Activated T-cell treated with anti-CD3 and anti-CD28 coated beads for 4 hours (primary cell): ENCODE results near the gene ITPKB.
A peak's percentile ranks its signal among the peaks of the same experiment; 100 is the strongest.

Experiments
- DNase-seq: peaks from one replicate; pipeline ENCODE4 v3.0.0-alpha.2; 2020

Gene ITPKB

GRCh38 chr1:226662642-226663326 lies 76.3 kb downstream of the ITPKB start:
- DNase-seq = peak; percentile 72

DNA sequence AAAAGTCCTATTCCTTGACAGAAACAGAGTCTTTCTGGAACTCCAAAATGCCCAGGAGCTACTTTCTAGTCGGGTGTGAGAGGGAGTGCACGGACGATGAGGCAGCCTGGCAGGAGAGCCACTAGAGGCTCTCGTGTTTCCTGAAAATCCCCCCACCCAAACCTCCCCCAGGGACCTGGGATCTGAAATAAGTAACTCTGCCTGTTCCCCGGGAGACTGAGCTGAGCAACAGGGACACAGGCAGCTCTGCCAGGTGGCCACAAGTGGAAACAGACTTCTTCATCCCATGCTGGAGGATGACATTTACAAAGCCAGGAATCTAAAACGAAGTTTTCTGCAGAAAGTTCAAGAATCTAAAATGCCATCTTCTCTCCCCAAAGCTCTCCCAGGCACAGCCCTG lies 77.1 kb downstream of the ITPKB start:
- DNase-seq = no peak

DNA sequence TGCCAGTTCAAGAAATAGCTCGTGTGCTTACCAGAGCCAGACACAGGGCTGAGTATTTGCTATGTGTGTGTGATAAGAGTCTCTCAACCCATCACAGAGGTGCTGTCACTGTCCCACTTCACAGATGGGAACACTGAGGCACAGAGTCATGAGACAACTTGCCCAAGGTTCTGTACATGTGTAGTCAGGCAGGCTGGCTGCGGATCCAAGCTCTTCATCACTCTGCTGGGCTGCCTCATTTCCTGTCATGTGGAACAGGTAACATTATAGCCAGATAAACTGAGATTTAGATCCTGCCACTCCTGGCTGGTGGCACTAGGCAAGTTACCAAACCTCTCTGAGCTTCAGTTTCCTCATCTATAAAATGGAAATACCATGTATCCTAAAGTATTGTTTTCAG lies 77.8 kb downstream of the ITPKB start:
- DNase-seq = no peak

GRCh38 chr1:226660410-226661182 lies 78.5 kb downstream of the ITPKB start:
- DNase-seq = no peak

DNA sequence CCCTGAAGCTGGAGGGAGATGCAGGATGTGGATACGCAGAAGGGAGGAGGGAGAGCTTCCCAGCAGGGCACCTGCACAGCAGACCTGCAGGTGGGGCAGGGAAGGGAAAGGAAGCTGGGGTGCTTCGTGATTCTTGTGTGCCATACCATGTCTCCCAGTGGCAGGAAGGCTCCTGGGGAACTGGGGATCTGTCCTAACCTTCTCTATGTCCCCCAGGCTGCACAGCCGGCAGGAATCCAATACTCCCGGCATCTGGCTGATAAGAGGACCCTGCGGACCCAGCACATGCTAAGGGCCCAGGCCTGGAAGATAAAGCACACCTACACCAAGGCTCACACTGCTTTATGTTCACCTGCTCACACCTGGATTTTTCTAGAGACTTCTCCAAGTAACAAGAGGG lies 79.4 kb downstream of the ITPKB start:
- DNase-seq = no peak

- DNase-seq = no peak
Measured at GRCh38 chr1:226659136-226659535, 79.9 kb downstream of the ITPKB start.

GRCh38 chr1:226658546-226659125 lies 80.4 kb downstream of the ITPKB start:
- DNase-seq = no peak

- no peak for DNase-seq
Measured at GRCh38 chr1:226657895-226658545, 81.1 kb downstream of the ITPKB start.

GRCh38 chr1:226656601-226657277 lies 82.3 kb downstream of the ITPKB start:
- DNase-seq = no peak

DNA sequence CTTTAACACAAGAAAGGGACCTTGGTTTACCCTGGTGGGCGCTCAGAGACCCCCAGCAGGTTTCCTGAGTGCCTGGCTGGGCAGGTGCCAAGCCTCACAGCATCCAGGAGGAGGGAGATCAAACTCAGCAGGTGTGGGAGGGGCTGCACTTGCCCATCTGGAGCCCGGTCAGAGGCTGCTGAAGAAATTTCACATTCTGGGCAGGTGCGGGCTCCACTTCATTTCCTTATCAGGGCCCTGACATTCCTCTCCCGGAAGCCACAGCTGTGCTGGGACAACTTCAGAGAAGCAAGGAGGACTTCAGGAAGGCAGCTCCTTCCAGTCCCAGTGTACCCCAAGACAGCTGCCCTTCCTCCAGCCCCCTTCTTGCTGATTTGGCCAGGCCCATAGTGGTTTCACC lies 82.9 kb downstream of the ITPKB start:
- no peak for DNase-seq

DNA sequence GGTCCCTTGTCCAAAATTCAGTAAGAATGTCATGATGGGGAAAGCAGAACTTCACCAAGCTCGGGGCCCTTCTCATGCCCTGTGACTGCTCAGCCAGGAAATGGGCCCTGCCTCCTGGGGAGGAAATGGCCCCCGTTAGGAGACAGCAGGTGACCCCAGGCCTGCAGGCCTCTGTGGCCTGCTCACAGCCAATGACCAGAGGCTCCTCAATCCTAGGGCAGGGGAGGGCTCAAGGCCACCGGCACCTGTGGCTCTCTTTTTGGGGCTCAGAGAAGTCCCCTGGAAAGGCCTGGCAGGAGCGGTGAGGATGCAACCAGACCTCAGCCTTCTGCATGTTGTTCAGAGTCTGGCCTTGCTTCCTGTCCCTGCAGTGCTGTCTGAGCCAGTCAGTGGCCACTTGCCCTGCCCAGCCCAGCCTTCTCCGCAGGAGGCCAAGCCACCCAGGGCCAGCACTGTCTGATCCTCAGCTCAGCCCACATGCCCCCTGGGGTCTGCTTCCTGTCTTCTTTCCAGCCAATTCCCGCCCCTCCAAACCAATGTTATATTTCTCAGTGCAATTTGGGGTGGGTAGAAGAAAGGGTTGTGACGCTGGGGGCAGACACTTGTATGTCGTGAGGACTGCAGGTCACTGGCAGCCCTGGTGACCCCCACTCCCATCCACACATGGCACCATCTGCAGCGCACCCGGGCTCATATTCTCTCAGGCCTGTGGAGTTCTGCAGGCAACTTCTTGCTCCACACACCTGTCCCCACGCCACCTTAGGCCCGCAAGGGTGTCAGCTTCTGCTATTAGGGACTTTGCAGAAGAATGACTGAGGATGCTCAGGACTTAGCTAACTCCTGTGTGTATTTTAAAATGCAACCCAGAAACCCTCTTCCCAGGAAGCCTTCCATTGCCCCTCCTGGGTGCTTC lies 83.6 kb downstream of the ITPKB start:
- DNase-seq = no peak

DNA sequence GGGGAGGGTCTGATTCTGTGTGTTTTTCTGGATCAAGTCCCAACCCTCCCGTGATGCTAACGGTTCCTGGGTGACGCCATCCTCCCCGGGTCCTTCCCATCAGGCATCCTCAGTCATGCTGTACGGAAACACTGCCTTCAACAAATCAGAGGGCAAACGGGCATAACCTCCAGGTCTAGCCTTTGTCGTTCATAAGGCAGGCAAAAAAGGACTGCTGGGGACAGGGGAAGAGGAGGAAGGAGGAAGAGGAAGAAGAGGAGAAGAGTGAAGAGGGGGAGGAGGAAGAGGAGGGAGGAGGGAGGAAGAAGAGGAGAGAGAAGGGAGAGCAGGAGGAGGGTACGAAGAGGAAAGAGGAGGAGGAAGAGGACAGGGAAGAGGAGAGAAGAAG lies 84.4 kb downstream of the ITPKB start:
- DNase-seq = no peak

DNA sequence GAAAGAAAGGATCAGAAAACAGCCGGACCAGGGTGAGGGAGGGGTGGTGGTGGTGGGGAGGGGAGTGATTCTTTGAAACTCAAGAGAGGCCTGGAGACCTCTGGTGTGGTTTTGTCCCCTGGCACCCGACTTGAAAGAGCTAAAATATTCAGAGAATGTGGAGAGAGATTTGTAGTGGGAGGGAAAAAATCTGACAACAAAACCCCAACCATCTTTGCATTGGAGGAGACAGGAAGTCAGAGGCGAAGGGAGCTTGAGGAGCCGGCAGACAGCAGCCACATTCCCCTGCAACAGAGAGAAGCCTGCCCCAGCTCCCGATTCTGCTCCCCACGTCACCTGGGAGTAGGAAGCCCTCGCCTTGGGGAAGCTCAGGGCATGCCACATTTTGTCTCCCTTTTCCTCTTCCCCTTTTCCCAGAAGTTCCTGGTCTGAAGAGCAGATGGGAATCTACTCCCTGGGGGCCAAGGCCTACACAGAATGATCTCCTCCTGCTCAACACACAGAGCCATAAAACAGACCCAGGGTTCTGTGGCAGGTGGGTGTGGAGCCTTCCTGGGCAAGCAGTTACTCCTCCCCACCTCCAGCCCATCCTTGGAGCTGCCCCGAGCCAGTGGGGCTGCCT lies 84.9 kb downstream of the ITPKB start:
- DNase-seq = no peak

- DNase-seq = no peak
Measured at GRCh38 chr1:226653311-226653921, 85.7 kb downstream of the ITPKB start.

DNA sequence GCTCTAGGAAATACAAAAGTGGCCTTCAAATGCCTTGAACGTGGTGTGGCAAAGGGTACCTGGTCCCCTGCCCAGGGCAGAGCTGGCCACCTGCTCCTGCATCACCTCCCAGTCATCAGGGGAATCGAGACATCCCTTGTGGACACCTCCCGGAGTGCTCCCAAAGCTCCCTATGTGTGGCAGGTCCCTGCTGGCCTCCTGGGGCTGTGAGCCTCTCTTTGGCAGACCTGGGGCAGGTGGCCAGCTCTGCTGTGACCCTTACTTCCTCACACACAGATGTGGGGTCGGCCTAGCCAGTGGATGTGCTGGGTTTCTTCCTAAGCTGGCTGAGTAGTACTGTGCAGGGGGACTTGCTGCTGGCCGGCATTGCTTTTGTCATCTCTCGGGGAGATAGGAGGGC lies 86.5 kb downstream of the ITPKB start:
- no peak for DNase-seq

DNA sequence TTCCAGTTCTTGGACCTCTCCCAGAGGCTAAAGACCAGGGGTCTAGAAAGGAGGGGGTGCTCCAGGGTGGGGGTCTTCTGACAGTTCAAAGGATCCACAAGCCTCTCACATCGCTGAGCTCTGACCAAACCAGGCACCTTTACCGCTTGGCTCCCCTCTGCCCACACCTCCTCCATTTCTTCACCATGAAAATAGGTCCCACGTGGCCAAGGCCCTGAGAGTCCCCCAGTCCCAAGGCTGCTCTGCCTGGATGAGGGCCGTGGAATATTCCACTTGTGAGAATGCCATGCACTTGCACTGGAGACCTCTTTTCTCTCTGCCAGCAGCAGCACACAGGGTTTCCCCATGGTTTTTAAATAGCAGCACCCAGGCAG lies 87.4 kb downstream of the ITPKB start:
- no peak for DNase-seq

GRCh38 chr1:226651041-226651731 lies 87.9 kb downstream of the ITPKB start:
- no peak for DNase-seq

DNA sequence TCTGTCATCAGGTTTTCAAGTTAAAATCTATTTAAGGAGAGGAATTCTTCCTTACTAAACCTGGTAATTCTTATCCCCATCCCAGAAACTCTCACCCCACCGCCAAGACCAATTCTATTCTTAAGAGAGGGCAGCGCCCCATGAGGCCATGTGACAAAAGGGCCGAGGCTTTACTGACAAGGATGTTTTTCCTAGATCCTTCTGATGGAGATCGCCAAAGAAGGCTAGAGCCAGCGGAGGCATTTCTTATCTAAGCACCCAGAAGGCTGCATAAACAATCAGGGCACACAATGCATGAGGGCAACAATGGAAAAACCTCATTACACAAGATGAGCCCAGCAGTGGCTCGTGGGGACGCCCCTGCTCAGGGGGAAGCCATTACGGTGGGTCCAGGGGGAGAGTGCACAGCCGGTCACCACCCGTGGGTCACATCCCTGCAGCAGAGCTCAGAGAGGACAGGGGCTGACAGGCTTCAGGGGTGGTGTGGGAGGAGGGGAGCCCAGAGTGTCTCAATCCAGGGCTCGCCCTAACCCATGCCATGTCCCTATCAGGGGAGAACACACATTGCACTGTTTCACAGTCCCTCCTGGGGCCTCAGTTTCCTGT lies 88.7 kb downstream of the ITPKB start:
- no peak for DNase-seq

GRCh38 chr1:226649780-226650179 lies 89.3 kb downstream of the ITPKB start:
- DNase-seq = no peak

- DNase-seq = no peak
Measured at GRCh38 chr1:226649244-226649643, 89.8 kb downstream of the ITPKB start.
